Bronchial epithelial cell (primary cell): ENCODE results near the gene MBD3L1. TPM values are rescaled to one million over a fixed set of nuclear protein-coding genes. Genes with fewer than 3 reads are reported as not detected.
A peak's percentile ranks its signal among the peaks of the same experiment; 100 is the strongest.

Source experiments
- DNase-seq: peaks from one replicate; pipeline ENCODE4 v3.0.0-alpha.2; 2010; ENCODE audit warnings: low read depth
- FAIRE-seq: peaks from 2 replicates; lab custom pipeline; 2011; peaks lifted over from hg19 to GRCh38; lab: Jason Lieb, UNC
- H3K27me3 ChIP-seq: 2 replicates; pipeline ENCODE4 v1.5.1; 2011; ENCODE audit warnings: low read length; ENCODE audit not compliant: control insufficient read depth, insufficient read depth
- H3K36me3 ChIP-seq: 2 replicates; pipeline ENCODE4 v1.5.1; 2011; ENCODE audit warnings: low read length; ENCODE audit not compliant: control insufficient read depth, insufficient read depth
- H3K4me3 ChIP-seq: 2 replicates; pipeline ENCODE4 v1.5.1; 2011; ENCODE audit warnings: mild to moderate bottlenecking, low read depth, low read length, control low read depth
- CTCF ChIP-seq: IDR thresholded peaks from 2 replicates; pipeline ENCODE4 v1.5.1; 2011; ENCODE audit warnings: mild to moderate bottlenecking, moderate library complexity, low read length, control low read depth, inconsistent platforms; ENCODE audit not compliant: insufficient read depth, severe bottlenecking
- total RNA-seq: library from RNA; depleted of rRNA; stranded (reverse); fragments of >200 nt; gene quantifications from 2 replicates; pipeline ENCODE4 v1.2.1, GENCODE V29; 2014

Gene MBD3L1
- total RNA-seq, 1 donor from 2014 or later = not detected

GRCh38 chr19:8881512-8881911 lies 49.3 kb downstream of the MBD3L1 start:
- no peaks in the 10 kb centered on the region for H3K27me3 ChIP-seq
- no peak for TF ChIP-seq CTCF
- H3K36me3 ChIP-seq = no peaks in the 10 kb centered on the region
- DNase-seq (no peak), FAIRE-seq (no peak)
- H3K4me3 ChIP-seq = no peak overlapping the region

- Histone ChIP-seq H3K36me3 (no peaks in the 10 kb centered on the region), H3K4me3 (no peak overlapping the region), H3K27me3 (no peaks in the 10 kb centered on the region)
- no peak for TF ChIP-seq CTCF
- no peak for DNase-seq
- FAIRE-seq = no peak
Observed at GRCh38 chr19:8884416-8884815, 52.2 kb downstream of the MBD3L1 start.

GRCh38 chr19:8887364-8887763 lies 55.2 kb downstream of the MBD3L1 start:
- Histone ChIP-seq H3K4me3 (no peak overlapping the region), H3K27me3 (no peaks in the 10 kb centered on the region), H3K36me3 (no peaks in the 10 kb centered on the region)
- TF ChIP-seq CTCF = no peak
- DNase-seq = no peak
- peak; percentile 13 for FAIRE-seq

GRCh38 chr19:8890260-8890659 lies 58.1 kb downstream of the MBD3L1 start:
- DNase-seq = no peak
- FAIRE-seq = peak; percentile 80
- no peak for TF ChIP-seq CTCF
- Histone ChIP-seq H3K27me3 (no peaks in the 10 kb centered on the region), H3K36me3 (no peaks in the 10 kb centered on the region), H3K4me3 (no peak overlapping the region)

Other genes starting within 250 kb of the MBD3L1 start
- not detected in 2 replicates for gene ADAMTS10, start 221.7 kb upstream of the MBD3L1 start, total RNA-seq
- not detected in 2 replicates for gene NFILZ, start 201.7 kb upstream of the MBD3L1 start, total RNA-seq
- not detected in 2 replicates for gene ACTL9, start 133.6 kb upstream of the MBD3L1 start, total RNA-seq
- not detected in 2 replicates for gene OR2Z1, start 110.7 kb upstream of the MBD3L1 start, total RNA-seq
- gene ZNF558, start 73 bp upstream of the MBD3L1 start, total RNA-seq = 30.5 and 40.3 TPM in 2 replicates
- 0.26 TPM in 2 replicates for gene MUC16, start 178.0 kb downstream of the MBD3L1 start, total RNA-seq